Psoas muscle (tissue), 8 donors: ENCODE results near the gene SMAD1. TPM values are rescaled to one million over a fixed set of nuclear protein-coding genes. Genes with fewer than 3 reads are reported as not detected.

ENCODE experiments used
- ATAC-seq, 4 donors: fragments of 200-7000 bp; cut with Tn5 transposase; one replicate each; pipeline ENCODE4 v1.9.1; 2020; ENCODE audit warnings: moderate library complexity in 3 of 4, mild to moderate bottlenecking in 2 of 4
- DNase-seq, 2 donors: peaks; one replicate each; pipeline ENCODE4 v3.0.0-alpha.2; 2020
- H3K27ac ChIP-seq: fragments of 200-600 bp; one replicate; pipeline ENCODE4 v1.8.0; 2022
- H3K27me3 ChIP-seq, 3 donors: fragments of 200-600 bp in 1 of 3; one replicate each; pipeline versions ENCODE4 v1.6.1 to v1.8.0; 2013 to 2022; ENCODE audit warnings: low read length in 2 of 3, mild to moderate bottlenecking in 2 of 3, moderate library complexity in 1 of 3; ENCODE audit not compliant: insufficient read depth in 3 of 3
- H3K36me3 ChIP-seq, 2 donors: fragments of 200-600 bp in 1 of 2; one replicate each; pipeline versions ENCODE4 v1.6.1 to v1.8.0; 2013 to 2022; ENCODE audit warnings: low read depth in 1 of 2, mild to moderate bottlenecking in 1 of 2, moderate library complexity in 1 of 2; ENCODE audit not compliant: insufficient read depth in 1 of 2
- H3K4me1 ChIP-seq: fragments of 200-600 bp; one replicate; pipeline ENCODE4 v1.8.0; 2022
- H3K4me3 ChIP-seq: fragments of 200-600 bp; one replicate; pipeline ENCODE4 v1.8.0; 2022; ENCODE audit warnings: mild to moderate bottlenecking
- H3K9me3 ChIP-seq: fragments of 200-600 bp; one replicate; pipeline ENCODE4 v1.8.0; 2022
- CTCF ChIP-seq: fragments of 200-600 bp; IDR thresholded peaks from one replicate; pipeline ENCODE4 v1.8.0; 2022; ENCODE audit warnings: antibody characterized with exemption
- WGBS, 3 donors: extraction: QIAGEN DNeasy Blood & Tissue Kit; methylation state at CpG; one replicate each; pipeline versions ENCODE4 v1.1.6 to v1.1.7; 2013; 5-methylcytosine and 5-hydroxymethylcytosine counted together
- intact Hi-C, 2 donors: fragments of 100-400 bp; cut with DNase I; formaldehyde crosslinking; loops; one replicate each; pipeline versions ENCODE4 v1.11.0 to v1.14.2; 2022
- polyA plus RNA-seq, 3 donors: library from polyadenylated mRNA; stranded (reverse); fragments of 200-250 nt; gene quantifications; one replicate each; pipeline ENCODE4 v1.2.3, GENCODE V29; 2013
- total RNA-seq, 4 donors: library from RNA; stranded (reverse); fragmentation: NEBNext Ultra II Directional in 2 of 4; extraction: Animal tissue kit (Norgen Biotek cat#: 25700) in 2 of 4; gene quantifications; one replicate each; pipeline versions ENCODE4 v1.2.1 to v1.2.4, GENCODE V29; 2021 to 2023
- donor health status: healthy with polysubstance abuse.
- donor health status: DM: no; HTN: no; CAD: no; lungs with moderate emphysema.
- donor health status: Bipolar disorder and iron deficiency.
- donor health status: healthy.
- donor health status: DM: yes; HTN: yes; CAD: no.
- donor health status: DM: no; HTN: no; CAD: no.
- donor health status: DM: no; HTN: no; CAD: no.
- donor health status: DM: yes; HTN: yes; CAD: no.

Gene SMAD1
- total and polyA plus RNA-seq, 7 donors: 5.0 to 30.6 (median 17.2) TPM

- Histone ChIP-seq H3K27ac (no peak overlapping the region), H3K27me3 (no peaks in the 10 kb centered on the region), H3K9me3 (no peaks in the 10 kb centered on the region), H3K36me3 (no peaks in the 10 kb centered on the region), H3K4me1 (peaks cover 40% of the 10 kb centered on the region), H3K4me3 (peak overlapping the region; percentile 8)
- 43 to 63% (median 47%) methylated on average over 4 of the region's 4 CpGs for WGBS, 3 donors
- intact Hi-C loops: loop anchor here in 1 of 2 donors (10.0 kb wide), 1 partner anchor 120 kb away; the partner anchor contains the start of gene MMAA
- DNase-seq (no peak), ATAC-seq (no peak)
- TF ChIP-seq CTCF: no peak
Observed at GRCh38 chr4:145494666-145495270, 13.1 kb downstream of the SMAD1 start.

GRCh38 chr4:145496292-145496691, 14.6 kb downstream of the SMAD1 start:
- TF ChIP-seq CTCF: no peak
- WGBS, 3 donors: 89 to 91% (median 89%) methylated on average over 5 of the region's 5 CpGs
- no peak for DNase-seq
- peaks cover 41% of the 10 kb centered on the region for H3K4me1 ChIP-seq
- ATAC-seq: no peak
- intact Hi-C loops: loop anchor here in 1 of 2 donors (10.0 kb wide), 1 partner anchor 119 kb away; the partner anchor contains the start of gene MMAA
- H3K27ac ChIP-seq: no peak overlapping the region
- no peaks in the 10 kb centered on the region for H3K36me3 ChIP-seq
- no peaks in the 10 kb centered on the region for H3K9me3 ChIP-seq
- no peak overlapping the region for H3K4me3 ChIP-seq
- no peaks in the 10 kb centered on the region for H3K27me3 ChIP-seq

GRCh38 chr4:145497199-145498149, 15.8 kb downstream of the SMAD1 start:
- 78 to 83% (median 81%) methylated on average over 9 of the region's 9 CpGs for WGBS, 3 donors
- Histone ChIP-seq H3K36me3 (no peaks in the 10 kb centered on the region), H3K27me3 (no peaks in the 10 kb centered on the region), H3K4me1 (peaks cover 45% of the 10 kb centered on the region), H3K27ac (peak overlapping the region; percentile 31), H3K4me3 (peak overlapping the region; percentile 33), H3K9me3 (no peaks in the 10 kb centered on the region)
- ATAC-seq (no peak), DNase-seq (no peak)
- intact Hi-C loops: loop anchor here in 1 of 2 donors (10.0 kb wide), 1 partner anchor 117 kb away; the partner anchor contains the start of gene MMAA
- TF ChIP-seq CTCF: no peak

GRCh38 chr4:145498430-145498829, 16.8 kb downstream of the SMAD1 start:
- Histone ChIP-seq H3K27ac (no peak overlapping the region), H3K4me1 (peaks cover 49% of the 10 kb centered on the region)
- no peak for DNase-seq

More at GRCh38 chr4:145498430-145498829, 16.8 kb downstream of the SMAD1 start:
- Histone ChIP-seq H3K4me3 (peak overlapping the region; percentile 33), H3K27me3 (no peaks in the 10 kb centered on the region), H3K9me3 (no peaks in the 10 kb centered on the region), H3K36me3 (no peaks in the 10 kb centered on the region)
- TF ChIP-seq CTCF: no peak
- intact Hi-C loops: loop anchor here in 1 of 2 donors (10.0 kb wide), 1 partner anchor 116 kb away; the partner anchor contains the start of gene MMAA
- ATAC-seq: no peak
